HepG2 (cell line): ENCODE data around the gene RAB40C. TPM values are rescaled to one million over a fixed set of nuclear protein-coding genes. Genes with fewer than 3 reads are reported as not detected.

Experiments used
- ATAC-seq: fragments of 200-7000 bp; cut with Tn5 transposase; 3 replicates; pipeline ENCODE4 v1.9.1; 2020; ENCODE audit warnings: mild to moderate bottlenecking, moderate library complexity
- BruUV-seq: library from RNA; stranded (reverse); fragments of 400-500 nt; replicated peaks from 2 replicates; lab custom pipeline; 2021; lab: Mats Ljungman, UMichigan
- CTCF ChIA-PET: fragments of 300-600 bp; formaldehyde crosslinking; extraction: SDS; loops from one replicate; lab custom pipeline; 2021; ENCODE audit warnings: low total read pairs, inconsistent platforms, low intra/inter-chr PET ratio; lab: Yijun Ruan, JAX
- POLR2A ChIA-PET: fragments of 350-600 bp; sonication (Branson Sonifier 250); formaldehyde crosslinking; loops from one replicate; lab custom pipeline; 2020; ENCODE audit warnings: antibody characterized with exemption, inconsistent platforms; lab: Yijun Ruan, JAX
- DNase-seq: peaks from one replicate; pipeline ENCODE4 v3.0.0-alpha.2; 2015; ENCODE audit warnings: low spot score
- FAIRE-seq: peaks from 3 replicates; lab custom pipeline; 2011; peaks lifted over from hg19 to GRCh38; lab: Jason Lieb, UNC
- H2AFZ ChIP-seq: one replicate; pipeline ENCODE4 v1.6.1; 2011; ENCODE audit warnings: low read length, inconsistent platforms
- H3K27ac ChIP-seq: fragments of 300-600 bp; 3 replicates; pipeline ENCODE4 v1.8.0; 2011; ENCODE audit warnings: mixed run types, mild to moderate bottlenecking, mixed read lengths, low read length, inconsistent platforms; ENCODE audit not compliant: insufficient read depth; ENCODE audit errors: extremely low read length
- H3K27me3 ChIP-seq, 2 experiments: fragments of 200-600 bp in 1 of 2; 2 replicates in 1 of 2; 3 replicates in 1 of 2; pipeline versions ENCODE4 v1.6.0 to v1.8.0; 2011; ENCODE audit warnings: low read length in 2 of 2, mild to moderate bottlenecking in 2 of 2, moderate library complexity in 2 of 2, inconsistent platforms in 1 of 2; ENCODE audit not compliant: insufficient read depth in 2 of 2, control insufficient read depth in 1 of 2
- H3K36me3 ChIP-seq, 2 experiments: fragments of 200-600 bp in 1 of 2; replicated peaks in 1 of 2; 2 replicates in 1 of 2; 3 replicates in 1 of 2; pipeline versions ENCODE4 v1.5.1 to v1.8.0; 2011; ENCODE audit warnings: low read length in 2 of 2, inconsistent platforms in 1 of 2; ENCODE audit not compliant: insufficient read depth in 2 of 2, control insufficient read depth in 1 of 2
- H3K4me1 ChIP-seq: 2 replicates; pipeline ENCODE4 v1.5.1; 2012; ENCODE audit warnings: low read length, inconsistent platforms; ENCODE audit not compliant: insufficient read depth
- H3K4me2 ChIP-seq: 2 replicates; pipeline ENCODE4 v1.6.0; 2011; ENCODE audit warnings: low read depth, low read length, inconsistent platforms
- H3K4me3 ChIP-seq, 3 experiments: fragments of 200-600 bp in 1 of 3; sonication (generic), shearing (Covaris generic) in 1 of 3; replicated peaks in 1 of 3; 2 replicates each; pipeline ENCODE4 v1.5.1; 2011 to 2016; ENCODE audit warnings: low read length in 3 of 3, inconsistent platforms in 2 of 3, low read depth in 2 of 3, mild to moderate bottlenecking in 2 of 3, control low read depth in 1 of 3, mixed read lengths in 1 of 3; ENCODE audit not compliant: insufficient read depth in 1 of 3
- H3K79me2 ChIP-seq: one replicate; pipeline ENCODE4 v1.6.1; 2011; ENCODE audit warnings: low read length, inconsistent platforms; ENCODE audit not compliant: insufficient read depth
- H3K9ac ChIP-seq: 2 replicates; pipeline ENCODE4 v1.6.0; 2011; ENCODE audit warnings: mild to moderate bottlenecking, low read depth, low read length, inconsistent platforms; ENCODE audit not compliant: insufficient read depth
- H3K9me3 ChIP-seq: 2 replicates; pipeline ENCODE4 v1.5.1; 2012; ENCODE audit warnings: mild to moderate bottlenecking, low read length
- H4K20me1 ChIP-seq: 2 replicates; pipeline ENCODE4 v1.6.0; 2011; ENCODE audit warnings: inconsistent platforms, mild to moderate bottlenecking, low read length, moderate library complexity; ENCODE audit not compliant: insufficient read depth
- AGO2 ChIP-seq: fragments of 200-400 bp; formaldehyde crosslinking; optimal IDR thresholded peaks from 2 replicates; pipeline ENCODE3; 2017; ENCODE audit warnings: mild to moderate bottlenecking, low read depth, low read length, moderate library complexity
- NONO ChIP-seq, 2 experiments: fragments of 450-650 bp in 1 of 2; sonication (generic) in 1 of 2; formaldehyde crosslinking in 1 of 2; IDR thresholded peaks in 1 of 2; conservative IDR thresholded peaks in 1 of 2; 2 replicates each; pipeline versions ENCODE4 v1.6.1 to v1.8.0; 2017 to 2022; ENCODE audit warnings: mild to moderate bottlenecking in 1 of 2, missing genetic modification reagents in 1 of 2, moderate library complexity in 1 of 2
- POLR2A ChIP-seq, 2 experiments: IDR thresholded peaks; 2 replicates each; pipeline ENCODE4 v1.6.1; 2011; ENCODE audit warnings: low read depth in 2 of 2, low read length in 2 of 2, mild to moderate bottlenecking in 1 of 2, moderate library complexity in 1 of 2; ENCODE audit not compliant: insufficient read depth in 1 of 2
- RELA ChIP-seq: sonication (generic); formaldehyde crosslinking; IDR thresholded peaks from 2 replicates; pipeline ENCODE4 v1.4.0; 2020; ENCODE audit warnings: missing genetic modification reagents
- RERE ChIP-seq: IDR thresholded peaks from 2 replicates; pipeline ENCODE4 v1.6.1; 2016; ENCODE audit warnings: low read depth, missing genetic modification reagents, missing compliant biosample characterization
- ZBTB38 ChIP-seq: sonication (generic); formaldehyde crosslinking; IDR thresholded peaks from 2 replicates; pipeline ENCODE4 v1.5.1; 2020; ENCODE audit warnings: mild to moderate bottlenecking, missing genetic modification reagents
- ZBTB39 ChIP-seq: sonication (generic); formaldehyde crosslinking; IDR thresholded peaks from 2 replicates; pipeline ENCODE4 v1.5.0; 2020; ENCODE audit warnings: missing genetic modification reagents
- ZNF646 ChIP-seq: sonication (generic); formaldehyde crosslinking; IDR thresholded peaks from 2 replicates; pipeline ENCODE4 v1.9.0; 2021; ENCODE audit warnings: mild to moderate bottlenecking, missing genetic modification reagents
- WGBS: methylation state at CpG from one replicate; pipeline ENCODE4 v1.1.6; 2017; ENCODE audit warnings: low lambda C conversion rate; 5-methylcytosine and 5-hydroxymethylcytosine counted together
- in situ Hi-C: cut with HindIII; loops from 2 replicates; pipeline ENCODE4 v1.10.0; 2017; ENCODE audit warnings: low pct_unique_long_range_greater_than_20kb; ENCODE audit not compliant: extremely low pct_ligation_motif_present
- intact Hi-C: fragments of 100-400 bp; cut with micrococcal nuclease; formaldehyde crosslinking; loops from one replicate; pipeline ENCODE4 v1.10.0; 2022; ENCODE audit not compliant: unreplicated experiment
- polyA plus RNA-seq, 8 experiments: library from polyadenylated mRNA; depleted of rRNA in 3 of 8; stranded (reverse) in 7 of 8; unstranded in 1 of 8; fragments of >200 nt; fragmentation: Illumina TruSeq in 4 of 8; extraction: Trizol in 4 of 8; gene quantifications; 2 replicates each; pipeline versions ENCODE4 v1.2.1 to v1.2.3, GENCODE V29; 2011 to 2016; ENCODE audit warnings: low read depth in 4 of 8, missing spikeins in 1 of 8, mixed read lengths in 1 of 8; ENCODE audit not compliant: insufficient read depth in 1 of 8
- total RNA-seq, 5 experiments: library from RNA; depleted of rRNA; stranded (reverse); fragments of >200 nt; fragmentation: Illumina TruSeq; extraction: Trizol; gene quantifications; 2 replicates each; pipeline ENCODE4 v1.2.3, GENCODE V29; 2016; ENCODE audit warnings: low read depth in 1 of 5

RAB40C gene
- total and polyA plus RNA-seq, 2 of the 13 experiments (the other 11 are each of a cell fraction or from before 2014, with no cell fraction given), result 7.7 to 11.5 TPM

GRCh38 chr16:632486-633335, 42.8 kb downstream of the RAB40C start:
- 98% methylated on average over 39 of the region's 67 CpGs for WGBS
- DNase-seq, result no peak
- in situ Hi-C loops, result no loop called here

More at GRCh38 chr16:632486-633335, 42.8 kb downstream of the RAB40C start:
- CTCF ChIA-PET, result no interaction called here
- peaks cover 37% of the 10 kb centered on the region for H3K4me1 ChIP-seq
- no peaks in the 10 kb centered on the region for H3K27me3 ChIP-seq
- ATAC-seq (no peak), FAIRE-seq (no peak)
- H3K36me3 ChIP-seq, result peaks cover 0 to 4% of the 10 kb centered on the region in 2 experiments; a peak in 1 of 5 replicates
- no peak for TF ChIP-seq RERE
- no peak for TF ChIP-seq NONO (IDR thresholded peaks at IDR 0.05)
- TF ChIP-seq NONO (CRISPR knock-in tag; conservative IDR thresholded peaks at IDR 0.05), result 0 out of 2 replicates have a peak, but pooled peaks have one; percentile 15
- TF ChIP-seq RELA (CRISPR knock-in tag), result no peak
- TF ChIP-seq ZBTB38 (CRISPR knock-in tag), result peak; percentile 77
- TF ChIP-seq ZBTB39 (CRISPR knock-in tag), result peak; percentile 47; the same call in 1 of the 2 replicates
- peak; percentile 60 for TF ChIP-seq AGO2
- TF ChIP-seq ZNF646 (CRISPR knock-in tag), result no peak
- TF ChIP-seq POLR2A (IDR thresholded peaks at IDR 0.05; ENCODE audit: insufficient read depth in 1 of 2, low read depth in 2 of 2, low read length in 2 of 2), result peak in 1 of 2 experiments; percentile 42; a peak in 1 of 4 replicates
- no peak overlapping the region for H3K4me2 ChIP-seq
- no peak overlapping the region for H3K27ac ChIP-seq
- POLR2A ChIA-PET, result no interaction called here
- H4K20me1 ChIP-seq, result no peaks in the 10 kb centered on the region
- BruUV-seq, result no TSS peak
- intact Hi-C loops, result no loop called here
- no peaks in the 10 kb centered on the region for H3K9me3 ChIP-seq
- H3K79me2 ChIP-seq, result peaks cover 6% of the 10 kb centered on the region
- no peak overlapping the region for H3K4me3 ChIP-seq
- no peak overlapping the region for H3K9ac ChIP-seq
- H2AFZ ChIP-seq, result no peak overlapping the region
